ENCODE results near the gene RTL10.

The RTL10 gene

GRCh38 chr22:19857382-19857781 lies 2.7 kb upstream of the RTL10 start:
- DNase-seq (ENCODE audit: low read depth), result no peak
- H3K4me3 ChIP-seq (ENCODE audit: low read depth, low read length), result no peak overlapping the region
- no peak for TF ChIP-seq CTCF (IDR thresholded peaks at IDR 0.05; ENCODE audit: low read depth, low read length, missing control alignments)

GRCh38 chr22:19855504-19856409 lies 1.1 kb upstream of the RTL10 start:
- DNase-seq (ENCODE audit: low read depth), result peak; percentile 35
- no peak for TF ChIP-seq CTCF (IDR thresholded peaks at IDR 0.05; ENCODE audit: low read depth, low read length, missing control alignments)

GRCh38 chr22:19853879-19854777 lies 546 bp downstream of the RTL10 start:
- no peak for TF ChIP-seq CTCF (IDR thresholded peaks at IDR 0.05; ENCODE audit: low read depth, low read length, missing control alignments)
- peak overlapping the region; percentile 99 for H3K4me3 ChIP-seq (ENCODE audit: low read depth, low read length)
- DNase-seq (ENCODE audit: low read depth), result no peak

More at GRCh38 chr22:19855504-19856409, 1.1 kb upstream of the RTL10 start:
- H3K4me3 ChIP-seq (ENCODE audit: low read depth, low read length), result peak overlapping the region; percentile 99

GRCh38 chr22:19853058-19853878 lies 1.4 kb downstream of the RTL10 start:
- no peak for TF ChIP-seq CTCF (IDR thresholded peaks at IDR 0.05; ENCODE audit: low read depth, low read length, missing control alignments)
- peak overlapping the region; percentile 99 for H3K4me3 ChIP-seq (ENCODE audit: low read depth, low read length)
- DNase-seq (ENCODE audit: low read depth), result no peak

- no peak overlapping the region for H3K4me3 ChIP-seq (ENCODE audit: low read depth, low read length)
- TF ChIP-seq CTCF (IDR thresholded peaks at IDR 0.05; ENCODE audit: low read depth, low read length, missing control alignments), result no peak
- DNase-seq (ENCODE audit: low read depth), result no peak
Measured at GRCh38 chr22:19852177-19852781, 2.4 kb downstream of the RTL10 start.
